ENCODE results near the gene CENPB. TPM values are rescaled to one million over a fixed set of nuclear protein-coding genes. Genes with fewer than 3 reads are reported as not detected.

CENPB gene
- total RNA-seq, 6 experiments from 2014 or later, result 109 to 128 (median 117) TPM

DNA sequence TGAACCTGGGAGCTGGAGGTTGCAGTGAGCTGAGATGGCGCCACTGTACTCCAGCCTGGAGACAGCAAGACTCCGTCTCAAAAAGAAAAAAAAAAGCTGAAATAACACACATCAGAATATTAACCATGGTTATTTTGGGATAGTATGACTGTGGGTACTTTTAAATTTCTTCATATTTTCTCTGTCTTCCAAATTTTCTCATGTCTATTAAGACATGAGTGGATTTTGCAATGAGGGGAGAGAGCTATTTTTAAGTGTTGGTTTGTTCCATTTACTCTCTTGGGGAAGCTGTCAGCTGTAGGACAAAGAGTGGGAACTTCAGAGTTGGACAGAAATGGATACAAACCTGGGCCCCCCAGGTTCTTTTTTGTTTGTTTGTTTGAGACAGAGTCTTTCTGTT is 29.3 kb downstream of the CENPB start:
- no peak overlapping the region for H3K4me3 Mint-ChIP-seq
- no peak for TF ChIP-seq CTCF (IDR thresholded peaks at IDR 0.05)
- peaks cover 9% of the 10 kb centered on the region for H3K36me3 Mint-ChIP-seq (ENCODE audit: low read depth)
- peaks cover 17% of the 10 kb centered on the region for H3K4me1 Mint-ChIP-seq (ENCODE audit: low read depth)
- H3K27ac Mint-ChIP-seq, result no peak overlapping the region
- H3K27me3 Mint-ChIP-seq (ENCODE audit: insufficient read depth), result no peaks in the 10 kb centered on the region
- no peak for DNase-seq
- no peaks in the 10 kb centered on the region for H3K9me3 Mint-ChIP-seq

DNA sequence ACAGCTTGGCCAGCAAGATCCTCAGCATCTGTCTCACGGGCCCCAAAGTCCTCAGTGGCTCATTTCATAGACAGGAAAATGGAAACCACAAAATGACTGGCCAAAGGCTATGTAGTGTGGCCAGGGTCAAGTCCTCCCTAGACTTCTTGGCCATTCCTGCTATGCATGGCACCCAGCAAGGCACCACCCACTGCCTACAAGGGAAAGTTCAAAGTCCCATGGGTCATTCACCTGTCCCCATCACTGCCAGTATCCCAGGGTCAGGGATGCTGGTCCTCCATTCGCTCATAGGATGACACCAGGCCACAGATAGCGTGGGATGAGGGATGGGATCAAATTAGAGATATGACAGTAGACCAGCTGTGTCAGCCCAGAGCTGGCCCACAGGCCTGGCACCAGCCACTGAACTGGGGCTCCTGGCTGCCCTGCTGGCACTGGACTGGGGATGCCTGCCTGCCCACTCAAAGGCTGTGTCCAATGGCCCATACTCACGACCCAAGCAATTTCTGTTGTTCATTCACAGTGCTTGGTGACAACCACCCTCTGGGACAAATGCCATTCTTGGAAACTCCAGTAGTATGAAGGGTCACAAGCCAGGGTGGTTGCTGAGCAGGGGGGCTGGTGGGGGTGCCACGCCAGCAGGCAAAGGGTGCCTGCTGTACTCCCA is 30.6 kb downstream of the CENPB start:
- H3K36me3 Mint-ChIP-seq (ENCODE audit: low read depth), result peaks cover 11% of the 10 kb centered on the region
- TF ChIP-seq CTCF (IDR thresholded peaks at IDR 0.05), result no peak
- peaks cover 6% of the 10 kb centered on the region for H3K4me1 Mint-ChIP-seq (ENCODE audit: low read depth)
- H3K9me3 Mint-ChIP-seq, result no peaks in the 10 kb centered on the region
- no peaks in the 10 kb centered on the region for H3K27me3 Mint-ChIP-seq (ENCODE audit: insufficient read depth)
- no peak for DNase-seq
- no peak overlapping the region for H3K4me3 Mint-ChIP-seq
- no peak overlapping the region for H3K27ac Mint-ChIP-seq

DNA sequence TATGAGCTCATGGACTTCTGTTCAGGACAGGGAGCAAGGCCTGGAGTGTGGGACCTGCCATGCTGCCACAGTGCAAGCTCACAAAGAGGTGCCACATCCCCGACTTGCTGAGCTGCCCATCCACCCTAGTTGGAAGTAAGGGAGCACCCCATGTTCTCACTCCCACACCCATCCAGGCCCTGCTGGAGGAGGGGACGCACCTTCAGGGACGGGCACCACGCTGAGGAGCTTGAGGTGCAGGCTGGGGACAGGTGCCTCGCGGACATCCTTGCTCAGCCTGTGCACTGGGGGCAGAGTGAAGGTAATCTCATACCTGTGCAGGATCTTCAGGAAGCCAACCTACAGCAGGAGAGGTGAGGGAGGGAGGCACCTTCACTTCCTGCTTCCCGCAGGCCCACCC is 31.3 kb downstream of the CENPB start:
- H3K27ac Mint-ChIP-seq, result no peak overlapping the region
- H3K36me3 Mint-ChIP-seq (ENCODE audit: low read depth), result peaks cover 15% of the 10 kb centered on the region
- no peak for DNase-seq
- no peaks in the 10 kb centered on the region for H3K9me3 Mint-ChIP-seq
- TF ChIP-seq CTCF (IDR thresholded peaks at IDR 0.05), result no peak
- no peaks in the 10 kb centered on the region for H3K4me1 Mint-ChIP-seq (ENCODE audit: low read depth)
- no peak overlapping the region for H3K4me3 Mint-ChIP-seq
- H3K27me3 Mint-ChIP-seq (ENCODE audit: insufficient read depth), result no peaks in the 10 kb centered on the region

DNA sequence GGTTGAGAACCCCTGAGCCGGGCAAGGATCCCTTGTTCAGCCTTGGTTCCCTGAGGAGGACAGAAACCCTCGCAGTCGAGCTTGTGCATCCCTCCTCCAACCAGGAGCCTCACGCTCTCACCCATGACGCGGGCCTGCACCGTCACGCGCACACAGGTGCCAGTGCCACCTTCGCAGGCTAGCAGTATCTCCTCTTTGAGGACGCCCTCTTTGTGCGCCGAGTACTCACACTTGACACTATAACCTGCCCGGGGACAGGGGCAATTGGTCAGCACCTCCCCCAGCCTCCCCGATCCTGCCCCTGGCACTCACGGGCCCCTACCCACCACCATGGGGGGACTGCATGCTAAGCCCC is 32.3 kb downstream of the CENPB start:
- H3K36me3 Mint-ChIP-seq (ENCODE audit: low read depth), result peaks cover 15% of the 10 kb centered on the region
- no peaks in the 10 kb centered on the region for H3K9me3 Mint-ChIP-seq
- no peak overlapping the region for H3K4me3 Mint-ChIP-seq
- no peaks in the 10 kb centered on the region for H3K4me1 Mint-ChIP-seq (ENCODE audit: low read depth)
- DNase-seq, result no peak
- no peak for TF ChIP-seq CTCF (IDR thresholded peaks at IDR 0.05)
- H3K27ac Mint-ChIP-seq, result no peak overlapping the region
- no peaks in the 10 kb centered on the region for H3K27me3 Mint-ChIP-seq (ENCODE audit: insufficient read depth)

DNA sequence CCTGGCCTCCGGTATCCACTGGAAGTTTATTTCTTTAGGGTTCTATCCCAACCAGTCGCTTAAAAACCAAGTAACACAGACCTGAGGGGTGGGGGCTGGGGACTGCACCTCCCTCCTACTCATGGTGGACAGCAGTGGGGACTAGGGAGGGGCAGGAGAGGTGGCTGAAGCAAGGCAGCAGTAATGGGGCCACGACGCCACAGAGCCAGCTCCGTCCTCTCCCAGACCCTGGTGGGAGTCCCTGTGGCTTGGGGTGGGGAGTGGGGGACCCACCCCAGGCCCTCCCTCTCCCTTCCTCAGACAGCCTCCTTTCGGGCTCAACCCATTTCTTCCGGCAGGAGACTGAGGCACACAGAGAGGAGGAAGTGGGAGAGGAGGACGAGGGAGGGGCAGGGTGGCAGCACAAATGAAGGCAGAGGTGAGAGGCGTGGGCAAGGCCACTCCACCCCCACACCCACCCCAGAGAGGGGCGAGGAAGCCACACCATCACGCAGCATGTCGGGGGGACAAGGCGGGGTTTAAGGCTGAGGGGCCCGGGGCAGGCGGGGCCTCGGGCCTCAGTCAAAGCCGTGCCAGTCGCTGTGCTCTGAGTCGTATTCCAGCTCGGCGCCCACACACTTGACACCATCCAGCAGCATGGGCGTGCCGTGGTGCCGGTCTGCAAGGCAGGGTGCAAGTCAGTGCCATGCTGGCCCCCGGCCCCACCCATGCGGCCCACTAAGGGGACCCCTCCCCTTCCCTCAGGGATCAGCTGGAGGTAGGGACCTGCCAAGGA is 32.9 kb downstream of the CENPB start:
- no peak overlapping the region for H3K27ac Mint-ChIP-seq
- H3K36me3 Mint-ChIP-seq (ENCODE audit: low read depth), result peaks cover 15% of the 10 kb centered on the region
- no peak for TF ChIP-seq CTCF (IDR thresholded peaks at IDR 0.05)
- no peaks in the 10 kb centered on the region; the same call in 1 of the 2 replicates for H3K27me3 Mint-ChIP-seq (ENCODE audit: insufficient read depth)
- DNase-seq, result no peak
- H3K4me1 Mint-ChIP-seq (ENCODE audit: low read depth), result no peaks in the 10 kb centered on the region
- H3K4me3 Mint-ChIP-seq, result no peak overlapping the region
- H3K9me3 Mint-ChIP-seq, result no peaks in the 10 kb centered on the region

All from HFFc6 (cell line).